GM19468 (cell line): ENCODE data around the gene RBM15.

Source experiments
- ATAC-seq: cut with Tn5 transposase; IDR thresholded peaks from one replicate; pipeline ENCODE4 v1.9.1; 2021; ENCODE audit warnings: mild to moderate bottlenecking, moderate library complexity, moderate number of reproducible peaks; ENCODE audit not compliant: unreplicated experiment; ENCODE audit errors: extremely low read depth

RBM15 gene

DNA sequence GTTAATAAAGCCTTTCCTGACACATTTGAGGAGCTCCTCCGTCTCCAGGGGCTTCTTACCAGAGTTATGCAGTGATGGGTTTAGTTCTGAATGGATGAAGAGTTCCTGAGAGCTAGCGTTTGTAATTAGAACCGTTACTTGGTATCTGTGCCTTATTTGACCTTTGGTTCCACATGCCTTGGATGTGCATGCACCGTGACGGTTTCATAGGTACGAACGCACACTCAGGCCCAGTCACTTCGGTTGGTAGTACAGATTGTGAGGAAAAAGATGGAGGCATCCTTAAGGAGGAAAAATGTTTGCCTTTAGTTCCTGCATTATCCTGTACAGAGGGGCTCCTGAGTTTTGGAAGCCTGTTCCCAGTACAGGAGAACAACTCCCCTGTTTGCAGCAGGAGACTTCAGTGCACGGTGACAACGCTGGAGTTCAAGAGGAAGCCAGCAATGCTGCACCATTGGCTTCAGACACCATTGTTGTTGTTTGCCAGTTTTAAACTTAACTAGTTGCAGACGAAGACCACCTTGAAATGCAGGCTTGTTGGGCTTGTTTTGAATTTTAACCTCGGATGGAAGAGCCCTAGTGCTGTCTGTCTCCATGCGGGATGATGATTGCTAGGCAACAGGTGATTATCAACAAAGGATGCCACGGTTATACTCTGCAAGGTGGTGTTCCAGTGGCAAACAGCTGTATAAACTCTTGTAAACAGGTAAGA is 8.2 kb downstream of the RBM15 start:
- ATAC-seq: no peak

DNA sequence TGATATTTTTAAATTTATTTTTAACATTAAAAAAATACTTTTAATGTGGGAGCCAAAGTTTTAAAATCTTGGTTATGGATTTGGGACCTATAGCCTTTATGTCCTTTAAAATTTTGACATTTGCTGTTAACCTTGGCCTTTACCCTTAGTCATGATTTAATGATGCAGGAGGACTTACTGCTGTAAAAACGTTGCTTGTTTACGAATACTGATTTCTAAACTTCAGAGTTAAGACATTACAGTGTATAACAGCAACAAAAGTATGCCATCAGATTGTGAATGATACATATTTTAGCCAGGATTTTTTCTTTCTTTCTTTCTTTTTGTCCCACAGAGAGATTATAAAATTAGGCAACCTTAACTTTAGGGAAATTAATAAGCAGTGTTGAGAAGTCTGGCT is 8.9 kb downstream of the RBM15 start:
- ATAC-seq: no peak

DNA sequence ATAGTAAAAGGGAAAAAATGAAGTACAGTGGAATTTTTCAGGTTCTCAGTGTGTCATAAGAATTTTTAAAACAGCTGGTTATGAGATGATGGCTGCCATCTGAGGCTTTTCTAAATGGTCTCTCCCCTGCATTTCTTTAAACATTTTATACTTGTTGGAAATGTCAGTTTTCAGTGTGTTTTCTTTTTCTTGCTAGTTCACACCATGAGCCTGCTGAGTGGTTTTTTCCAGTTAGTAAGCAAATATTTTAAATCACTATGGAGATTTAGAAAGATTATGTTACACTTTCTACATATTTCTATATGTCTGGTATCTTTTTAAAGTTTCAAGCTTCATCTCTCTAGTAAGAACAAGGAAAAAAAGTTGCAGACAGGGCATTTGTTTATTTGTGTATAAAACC is 9.6 kb downstream of the RBM15 start:
- no peak for ATAC-seq

DNA sequence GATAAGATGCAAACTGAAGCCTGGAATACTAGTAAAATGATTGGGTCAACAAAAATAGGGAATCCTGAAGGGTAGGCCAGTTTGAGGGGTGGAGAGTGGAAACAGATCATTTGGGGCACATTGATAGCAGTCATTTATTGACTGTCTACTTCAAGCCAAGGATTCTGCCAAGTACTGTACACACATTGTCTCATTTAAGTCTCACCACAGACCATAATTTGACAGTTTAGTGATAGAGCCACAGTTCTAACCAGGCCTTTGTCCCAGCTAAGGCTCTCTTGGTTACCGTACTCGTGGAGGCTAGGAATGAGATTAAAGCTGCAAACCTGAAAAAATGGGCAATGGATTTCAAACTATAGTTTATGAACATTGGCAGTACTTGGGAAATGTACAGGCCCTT is 11.2 kb downstream of the RBM15 start:
- no peak for ATAC-seq

DNA sequence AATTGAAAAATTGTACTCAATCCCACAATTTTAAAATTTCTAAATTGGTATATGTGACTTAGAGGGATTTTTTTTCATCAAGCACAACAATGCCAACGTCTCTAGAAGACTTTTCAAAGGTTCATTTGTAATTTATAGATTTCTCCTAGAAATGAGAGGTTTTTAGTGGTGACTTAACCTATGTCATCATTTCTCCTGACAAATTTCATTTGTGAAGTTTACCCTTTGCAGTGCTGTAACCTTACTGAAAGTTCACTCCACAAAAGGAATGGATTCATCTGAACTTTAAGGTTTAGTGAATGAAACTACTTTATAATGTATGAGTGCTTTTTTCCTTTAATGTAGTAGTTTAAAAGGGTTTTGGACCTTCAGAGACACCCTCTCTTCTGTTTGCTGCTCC is 16.1 kb downstream of the RBM15 start:
- no peak for ATAC-seq

DNA sequence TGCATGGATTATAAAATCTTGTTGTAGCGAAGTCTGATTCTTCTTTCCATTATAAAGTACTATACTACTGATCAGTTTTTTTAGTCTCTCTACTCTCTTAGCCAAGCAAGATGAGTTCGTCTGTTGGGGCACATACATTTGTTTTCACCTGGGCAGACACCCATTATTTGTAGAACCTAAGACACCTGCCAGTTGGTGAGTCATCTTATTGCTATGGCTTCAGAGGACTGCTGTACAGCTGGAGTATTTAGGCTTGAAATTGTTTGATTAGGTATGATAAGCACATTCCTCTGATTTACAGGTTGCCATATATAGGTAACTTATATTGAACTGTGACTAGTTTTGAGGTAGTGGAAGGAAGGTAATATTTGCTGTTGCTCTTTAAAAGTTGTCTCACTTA is 17.2 kb downstream of the RBM15 start:
- no peak for ATAC-seq

DNA sequence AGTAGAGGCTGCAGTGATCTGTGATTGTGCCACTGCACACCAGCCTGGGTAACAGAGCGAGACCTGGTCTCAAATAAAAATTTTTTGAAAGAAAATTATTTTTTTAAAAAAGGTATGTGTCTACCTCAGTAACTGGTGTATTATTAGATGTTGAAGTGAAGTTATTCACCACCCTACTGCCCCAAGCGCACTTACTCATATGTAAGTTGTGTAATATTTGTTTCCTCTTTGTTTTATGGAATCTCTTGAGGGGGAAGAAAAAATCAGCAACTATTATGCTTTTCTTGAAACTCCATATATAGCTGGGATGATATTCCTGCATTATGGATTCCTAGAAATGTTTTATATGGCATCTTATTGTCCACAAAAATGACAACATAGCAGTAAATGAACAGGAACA is 21.3 kb downstream of the RBM15 start:
- ATAC-seq: no peak

DNA sequence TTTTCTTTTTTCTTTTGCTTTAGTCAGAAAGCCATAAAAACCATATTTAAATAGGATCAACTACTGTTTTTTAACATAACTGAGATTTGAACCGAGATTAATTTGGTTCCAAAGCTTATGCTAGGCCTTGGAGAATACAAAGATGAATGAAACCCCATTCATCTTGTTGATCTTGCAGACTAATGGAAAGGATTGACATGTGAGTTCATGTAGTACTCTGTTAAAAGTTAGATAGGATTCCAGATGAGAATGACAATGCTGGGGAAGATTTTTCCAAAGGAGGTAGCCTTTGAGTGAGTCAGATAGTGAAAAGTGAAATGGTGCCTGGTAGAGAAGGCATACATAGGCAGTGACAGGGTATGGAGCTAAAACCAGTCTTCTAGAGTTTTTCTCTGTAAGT is 22.7 kb downstream of the RBM15 start:
- ATAC-seq: no peak

DNA sequence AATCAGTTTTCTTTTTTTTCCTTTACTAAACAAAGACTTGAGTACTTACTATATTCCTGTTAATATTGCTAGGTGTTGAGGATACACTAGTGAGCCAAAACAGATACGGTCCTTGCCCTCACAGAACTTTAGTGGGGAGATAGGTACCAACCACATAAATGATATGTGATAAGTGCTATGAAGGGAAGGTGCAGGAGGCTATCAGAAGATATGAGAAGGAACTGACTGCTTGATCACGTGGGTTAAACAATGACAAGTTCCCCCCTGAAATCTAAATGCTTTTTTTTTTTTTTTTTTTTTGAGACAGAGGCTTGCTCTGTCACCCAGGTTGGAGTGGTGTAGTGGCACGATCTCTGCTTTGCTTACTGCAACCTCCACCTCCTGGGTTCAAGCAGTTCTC is 25.0 kb downstream of the RBM15 start:
- no peak for ATAC-seq

DNA sequence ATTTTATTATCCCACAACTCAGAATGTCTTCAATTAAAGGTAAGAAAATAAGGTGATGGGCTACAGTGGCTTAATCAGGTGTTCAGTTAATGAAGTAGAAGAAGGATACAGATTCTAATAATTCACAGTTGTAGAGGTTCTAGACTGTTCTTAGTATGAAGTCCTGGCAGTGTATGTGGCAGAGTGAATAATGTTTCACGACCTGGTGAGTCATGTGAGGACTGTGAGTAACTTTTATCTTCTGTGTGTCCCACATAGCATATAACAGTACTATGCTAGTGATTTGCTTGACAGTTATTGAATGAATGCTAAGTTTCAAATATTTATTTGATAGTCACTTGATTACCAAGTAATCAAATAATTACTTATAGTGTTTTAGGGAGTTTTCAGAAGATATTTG is 31.6 kb downstream of the RBM15 start:
- ATAC-seq: no peak

DNA sequence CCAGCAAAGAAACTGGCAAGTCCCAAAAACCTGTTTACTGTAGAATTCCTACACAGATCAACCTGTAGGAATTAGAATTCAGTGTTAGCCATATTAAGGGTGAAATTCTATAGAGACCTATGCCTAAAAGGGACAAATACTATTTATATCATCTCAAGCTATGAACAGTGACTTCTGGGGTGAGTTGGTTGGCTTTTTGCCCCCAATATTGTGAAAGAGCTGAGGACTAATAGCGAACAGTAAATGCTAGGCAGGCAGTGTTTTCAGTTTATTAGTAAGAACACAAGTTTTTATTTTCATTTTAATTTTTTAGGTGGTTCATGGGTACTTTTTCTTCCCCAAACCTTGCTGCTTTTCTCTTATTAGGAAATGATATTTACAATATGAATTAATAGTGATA is 36.3 kb downstream of the RBM15 start:
- ATAC-seq: no peak

DNA sequence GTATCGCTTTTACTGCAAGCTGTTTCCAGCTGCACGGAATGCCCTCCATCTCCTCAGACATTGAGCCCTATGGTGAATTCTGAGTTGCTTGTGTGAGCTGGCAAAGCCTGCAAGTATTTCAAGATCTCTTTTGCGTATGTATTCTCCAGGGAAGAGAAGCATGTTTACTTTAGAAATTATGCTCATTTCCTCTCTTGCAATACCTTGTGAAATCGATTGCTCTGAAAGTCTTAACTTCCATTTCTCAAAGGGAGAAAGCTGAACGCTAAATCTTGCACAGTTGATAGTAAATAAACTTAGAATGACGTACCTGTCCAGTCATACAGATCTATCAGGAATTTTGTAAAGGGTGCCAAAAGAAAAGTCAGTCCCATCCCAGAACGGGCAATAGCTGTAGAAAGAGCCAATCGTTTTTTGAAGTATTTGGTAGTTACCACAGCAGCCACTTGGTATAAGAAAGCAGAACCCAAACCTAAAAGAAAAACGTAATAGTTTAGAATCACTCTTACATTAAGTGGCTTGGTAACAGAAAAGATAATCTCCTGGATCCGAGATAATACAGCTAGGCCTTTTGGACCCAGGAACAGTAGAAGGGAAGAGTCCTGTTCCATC is 41.6 kb downstream of the RBM15 start:
- ATAC-seq: no peak

DNA sequence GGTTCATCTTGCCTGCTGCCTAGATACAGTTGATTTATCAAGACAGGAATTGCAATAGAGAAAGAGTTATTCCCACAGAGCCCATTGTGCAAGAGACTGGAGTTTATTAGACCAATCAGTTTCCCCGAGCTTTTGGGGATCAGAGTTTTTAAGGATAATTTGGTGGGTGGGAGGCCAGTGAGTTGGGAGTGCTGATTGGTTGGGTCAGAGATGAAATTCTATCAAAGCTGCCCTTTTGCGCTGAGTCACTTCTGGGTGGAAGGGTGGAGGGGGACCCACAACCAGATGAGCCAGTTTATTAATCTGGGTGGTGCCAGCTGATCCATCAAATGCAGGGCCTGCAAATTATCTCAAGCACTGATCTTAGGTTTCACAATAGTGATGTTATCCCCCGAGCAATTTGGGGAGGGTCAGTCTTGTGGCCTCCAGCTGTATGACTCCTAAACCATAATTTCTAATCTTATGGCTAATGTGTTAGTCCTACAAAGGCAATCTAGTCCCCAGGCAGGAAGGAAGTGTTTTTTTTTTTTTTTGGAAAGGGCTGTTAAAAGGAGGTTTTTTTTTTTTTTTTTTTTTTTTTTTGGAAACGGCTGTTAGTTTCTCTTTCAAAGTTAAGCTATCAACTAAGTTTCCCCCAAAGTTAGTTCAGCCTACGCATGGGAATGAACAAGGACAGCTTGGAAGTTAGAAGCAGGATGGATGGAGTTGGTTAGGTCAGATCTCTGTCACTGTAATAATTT is 44.2 kb downstream of the RBM15 start:
- ATAC-seq: no peak

DNA sequence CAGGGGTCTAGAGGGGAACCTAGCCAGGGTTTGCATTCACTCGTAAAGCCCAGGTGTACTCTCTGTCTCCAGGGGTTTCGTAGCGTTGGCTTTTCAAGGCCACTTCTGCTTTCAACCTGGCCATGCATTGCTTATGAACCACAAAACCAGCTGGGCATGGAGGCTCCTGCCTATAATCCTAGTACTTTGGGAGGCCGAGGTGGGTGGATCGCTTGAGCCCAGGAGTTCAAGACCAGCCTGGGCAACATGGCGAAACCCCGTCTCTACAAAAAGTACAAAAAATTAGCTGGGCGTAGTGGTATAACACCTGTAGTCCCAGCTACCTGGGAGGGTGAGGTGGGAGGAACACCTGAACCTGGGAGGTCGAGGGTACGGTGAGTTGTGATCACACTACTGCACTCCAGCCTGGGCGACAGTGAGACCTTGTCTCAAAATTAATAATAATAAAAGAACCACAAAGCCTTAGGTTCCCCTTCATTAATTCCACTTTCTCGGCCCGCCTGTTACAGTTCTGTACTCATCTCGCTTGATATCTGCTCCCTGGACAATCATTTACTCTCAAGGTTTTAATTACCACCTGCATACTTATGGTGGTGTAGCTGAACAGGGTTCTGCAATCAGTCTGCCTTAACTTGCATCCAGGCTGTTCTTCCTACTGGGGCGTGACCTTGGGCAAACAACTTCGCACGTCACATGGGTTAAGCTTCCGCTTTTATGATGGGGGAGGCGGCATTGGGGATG is 45.6 kb downstream of the RBM15 start:
- ATAC-seq: peak; percentile 37

DNA sequence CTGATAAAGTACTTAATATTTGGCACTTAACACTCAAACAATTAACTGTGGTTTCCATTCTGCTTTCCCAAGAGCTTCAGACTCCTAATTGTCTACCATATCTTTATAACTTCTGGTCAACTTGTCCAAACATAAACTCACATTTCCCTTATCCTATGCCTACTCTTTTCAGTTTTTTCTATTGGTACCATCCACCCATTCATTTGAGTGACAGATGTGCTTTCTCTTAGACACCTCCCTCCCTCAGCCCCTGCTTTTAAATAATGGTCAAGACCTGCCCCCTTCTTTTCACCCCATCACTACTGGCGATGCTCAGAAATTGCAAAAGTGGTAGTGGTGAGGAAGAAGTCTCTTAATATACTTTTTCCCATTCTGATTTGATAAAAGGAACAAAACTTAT is 46.2 kb downstream of the RBM15 start:
- ATAC-seq: no peak

DNA sequence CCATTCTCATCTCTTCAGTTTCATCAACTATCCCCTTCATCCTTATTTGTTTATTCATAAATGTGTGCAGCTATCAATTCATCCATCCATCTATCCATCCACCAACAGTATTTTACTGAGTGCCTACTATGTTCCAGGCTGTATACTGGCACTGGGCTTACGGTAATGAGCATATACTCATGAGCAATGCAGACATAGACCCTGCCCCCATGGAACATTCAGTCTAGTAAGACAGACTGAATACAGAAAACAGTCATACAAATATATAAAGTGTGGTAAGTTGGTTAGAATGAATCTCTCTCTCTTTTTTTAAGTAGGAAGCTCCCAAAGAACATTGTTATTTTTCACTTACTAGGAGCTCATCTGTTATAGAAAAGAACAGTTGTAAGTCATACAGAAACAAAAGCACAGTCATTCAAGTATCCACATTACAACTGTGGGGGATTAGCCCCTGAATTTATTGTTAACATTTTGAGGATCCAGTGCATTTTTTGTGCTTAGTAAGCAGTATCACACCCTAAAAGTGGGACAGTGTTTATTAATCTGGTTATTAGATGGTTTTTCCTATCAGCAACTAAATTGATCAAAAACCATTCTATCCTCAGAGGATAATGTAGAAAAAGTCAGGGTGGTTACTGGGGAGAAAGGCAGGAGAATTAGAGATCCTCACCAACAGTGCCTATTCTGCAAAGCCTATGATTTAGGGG is 48.0 kb downstream of the RBM15 start:
- no peak for ATAC-seq

DNA sequence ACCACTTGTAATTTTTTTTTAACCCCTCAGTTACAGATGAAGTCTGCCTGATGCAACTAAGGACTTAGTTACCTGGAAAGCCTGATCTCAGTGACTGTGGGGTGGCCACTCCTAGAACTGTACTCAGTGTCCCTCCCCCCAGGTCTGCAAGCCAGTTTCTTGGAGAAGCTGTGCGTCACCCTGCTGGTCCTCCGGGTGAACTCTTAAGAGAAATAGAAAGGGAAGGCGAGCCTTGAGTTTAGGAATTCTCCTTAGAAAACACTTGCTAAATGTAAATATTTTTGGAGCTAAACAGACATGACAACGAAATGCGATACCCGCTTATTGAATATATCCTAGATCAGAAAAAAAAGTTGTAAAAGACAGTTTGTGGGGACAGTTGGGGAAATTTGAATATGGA is 50.9 kb downstream of the RBM15 start:
- no peak for ATAC-seq

DNA sequence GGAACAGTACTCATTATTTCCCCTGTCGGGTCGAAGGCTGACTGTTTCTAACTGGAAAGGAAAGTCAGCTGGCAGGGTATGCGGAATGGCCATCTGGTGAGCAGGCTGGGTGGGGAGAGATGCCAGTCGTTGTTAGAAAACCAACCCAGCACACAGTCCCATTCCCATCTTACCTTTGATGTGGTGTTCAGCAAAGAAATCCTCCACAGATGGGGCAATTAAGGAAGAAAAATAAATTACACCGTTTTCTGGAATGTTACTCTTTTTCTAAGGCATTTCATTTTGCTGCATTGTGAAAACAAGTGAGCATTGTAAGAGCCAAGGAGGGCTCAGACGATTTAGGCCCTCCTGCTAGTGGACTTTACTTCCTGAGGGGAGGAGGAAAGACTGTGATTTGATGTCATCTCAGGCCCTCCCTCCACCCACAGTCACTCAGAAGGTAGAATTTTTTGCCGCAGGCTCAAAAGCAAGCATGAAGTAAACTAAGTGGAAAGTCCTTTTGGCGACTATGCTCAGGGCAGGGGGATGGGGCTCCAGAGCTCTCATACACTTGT is 51.6 kb downstream of the RBM15 start, which contains the start of gene SLC16A4:
TSS of gene SLC16A4 (minus strand) at position 335 of the 554 bp plus-strand sequence. CDS start 1,703 bp downstream, outside the sequence.
- ATAC-seq: no peak

DNA sequence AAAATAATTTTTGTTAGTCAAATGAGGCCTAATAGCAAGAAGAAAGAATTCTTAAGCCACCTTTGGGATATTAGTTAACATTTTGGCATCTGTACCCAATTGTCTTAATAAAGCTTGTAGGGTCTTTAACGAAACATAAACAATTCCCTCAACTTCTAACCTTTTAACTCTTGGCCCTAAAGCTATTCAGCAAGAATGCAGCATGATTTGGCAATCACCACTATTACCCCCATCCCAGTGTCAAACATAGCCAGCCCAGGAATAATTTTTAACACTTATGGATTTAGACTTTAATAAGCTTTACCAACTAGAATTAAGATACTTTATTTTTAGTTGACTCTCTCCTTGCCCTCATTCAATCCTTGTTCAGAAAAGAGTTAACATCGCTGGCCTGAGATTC is 54.1 kb downstream of the RBM15 start:
- no peak for ATAC-seq
